A172 (cell line): ENCODE measurements around the gene UPF1. TPM values are rescaled to one million over a fixed set of nuclear protein-coding genes. Genes with fewer than 3 reads are reported as not detected.
"Not testable (repeated sequence)": the region's sequence is repeated elsewhere in the genome, so short reads cannot be mapped to it uniquely, and the experiment has no call there.

ENCODE experiments used
- DNase-seq: peaks from one replicate; pipeline ENCODE4 v3.0.0-alpha.2; 2015; ENCODE audit warnings: low spot score
- total RNA-seq: library from RNA; depleted of rRNA; stranded (reverse); fragments of >200 nt; shearing (Covaris generic); gene quantifications from 2 replicates; pipeline ENCODE4 v1.2.3, GENCODE V29; 2014

Gene UPF1
- total RNA-seq, 1 experiment from 2014 or later = 40.3 TPM

DNA sequence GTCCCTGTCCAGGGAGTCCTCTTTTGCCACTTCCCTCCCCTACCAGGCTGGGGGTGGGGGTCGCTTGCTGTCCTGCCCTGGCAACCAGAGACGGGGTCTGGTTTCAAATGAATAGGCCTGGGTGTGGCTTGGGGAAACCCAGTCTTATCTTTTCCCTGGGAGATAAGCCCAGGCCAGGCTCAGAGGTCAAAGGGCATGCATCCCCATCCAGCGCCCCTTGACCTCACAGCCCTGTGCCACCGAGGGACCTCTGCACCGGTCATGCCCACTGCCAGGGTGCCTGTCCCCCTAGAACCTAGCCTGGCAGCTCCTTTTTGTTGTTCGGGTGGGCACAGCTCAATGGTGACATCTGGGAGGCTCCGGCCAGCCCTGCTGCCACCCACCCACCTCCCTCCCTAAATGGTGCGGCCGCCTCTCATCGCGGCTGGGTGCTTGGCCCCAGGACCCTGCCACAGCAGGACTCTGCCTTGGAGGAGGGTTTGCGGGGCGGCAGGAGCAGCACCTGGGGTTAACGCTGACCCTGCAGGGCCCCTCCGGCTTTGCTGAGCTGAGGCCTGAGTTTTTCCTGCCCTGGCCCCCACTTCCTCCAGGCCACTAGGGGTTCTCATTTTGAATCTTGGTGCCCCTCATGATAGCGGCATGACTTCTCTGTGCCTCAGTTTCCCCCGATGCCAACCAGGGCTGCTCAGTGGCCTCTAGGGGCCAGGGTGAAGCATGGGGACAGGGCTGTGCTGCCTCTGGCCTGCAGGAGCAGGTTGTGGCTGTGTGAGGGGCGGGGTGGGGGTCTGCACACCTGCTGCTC, 67.0 kb downstream of the UPF1 start:
- DNase-seq = no peak

DNA sequence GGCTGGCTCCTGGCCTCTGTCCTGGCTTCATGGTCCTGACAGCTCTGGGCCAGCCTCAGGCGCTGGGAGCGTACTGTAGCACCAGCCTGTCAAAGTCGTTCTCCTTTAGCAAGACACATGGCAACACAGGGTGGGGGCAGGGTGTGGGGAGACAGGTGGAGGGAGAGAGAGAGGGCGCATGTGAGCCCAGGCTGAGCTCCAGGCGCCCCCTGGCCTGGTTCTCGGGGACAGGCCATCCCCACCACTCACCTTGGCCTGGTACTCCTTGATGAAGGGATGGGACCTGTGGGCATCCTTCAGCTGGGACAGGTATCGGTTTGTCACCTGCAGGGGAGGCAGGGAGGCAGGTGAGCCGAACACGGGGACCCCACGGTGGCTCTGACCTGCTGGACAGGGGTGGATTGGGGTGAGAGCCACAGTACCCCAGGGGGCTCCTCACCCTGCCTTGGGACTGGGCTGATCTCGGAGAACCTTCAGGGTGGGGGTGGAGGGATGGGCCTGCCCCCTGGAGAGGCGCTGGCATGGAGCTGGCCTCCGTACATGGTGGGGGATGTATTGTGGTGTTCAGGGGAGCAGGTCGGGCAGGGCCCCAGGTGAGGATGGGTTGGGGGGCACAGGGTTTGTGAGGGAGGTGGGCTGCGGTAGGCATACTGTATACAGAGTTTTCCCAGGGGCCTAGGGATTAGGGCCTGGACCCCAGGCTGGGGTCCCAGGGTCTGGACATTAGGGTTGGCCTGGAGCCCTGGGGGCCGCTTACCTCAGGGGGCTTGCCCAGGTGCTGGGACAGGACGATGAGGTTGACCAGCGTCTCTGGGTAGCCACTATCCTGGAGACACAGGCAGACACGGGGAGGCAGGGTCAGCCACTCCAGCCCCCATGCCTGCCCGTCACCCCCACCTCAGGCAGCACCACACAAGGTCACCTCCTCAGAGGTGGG, 68.1 kb downstream of the UPF1 start:
- DNase-seq = no peak

GRCh38 chr19:18900700-18901481, 69.1 kb downstream of the UPF1 start:
- DNase-seq = no peak

DNA sequence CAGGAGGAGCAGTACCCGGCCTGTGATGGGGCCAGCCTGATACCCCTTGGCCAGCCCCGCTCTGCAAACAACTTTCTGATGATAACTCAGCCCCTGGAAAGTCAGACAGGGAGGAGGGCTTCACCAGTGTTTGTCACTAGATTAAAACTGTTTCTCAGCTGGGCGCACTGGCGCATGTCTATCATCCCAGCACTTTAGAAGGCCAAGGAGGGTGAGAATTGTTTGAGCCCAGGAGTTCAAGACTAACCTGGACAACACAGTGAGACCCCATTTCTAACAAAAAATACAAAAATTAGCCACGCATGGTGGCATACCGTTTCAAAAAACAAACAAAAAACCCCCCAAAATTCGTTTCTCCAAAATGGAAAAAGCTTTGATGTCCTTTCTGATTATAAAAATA, 69.7 kb downstream of the UPF1 start:
- DNase-seq = no peak

GRCh38 chr19:18902519-18902918, 70.8 kb downstream of the UPF1 start:
- DNase-seq = not testable (repeated sequence)

GRCh38 chr19:18903156-18904037, 71.6 kb downstream of the UPF1 start:
- no peak for DNase-seq

- no peak for DNase-seq
Observed at GRCh38 chr19:18904334-18905057, 72.7 kb downstream of the UPF1 start.

DNA sequence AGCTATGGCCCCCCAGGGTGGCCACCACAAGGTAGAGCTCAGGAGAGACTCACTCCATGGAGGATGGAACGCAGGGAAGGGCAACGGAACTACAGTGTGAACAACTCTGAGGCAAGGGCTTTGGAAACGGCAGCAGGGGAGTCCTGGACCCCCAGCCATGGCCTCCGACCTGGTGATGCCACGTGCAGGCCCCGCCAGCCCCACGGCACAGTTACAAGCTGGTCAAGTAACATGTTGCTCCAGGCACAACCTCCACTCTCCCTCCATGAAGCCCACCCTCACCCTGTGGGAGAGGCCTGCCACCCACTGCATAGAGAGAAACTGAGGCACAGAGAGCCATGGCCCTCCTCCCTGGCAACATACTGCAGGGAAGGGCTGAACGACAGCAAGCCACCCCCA, 73.3 kb downstream of the UPF1 start:
- DNase-seq = no peak

GRCh38 chr19:18905513-18906236, 73.9 kb downstream of the UPF1 start:
- DNase-seq = no peak

DNA sequence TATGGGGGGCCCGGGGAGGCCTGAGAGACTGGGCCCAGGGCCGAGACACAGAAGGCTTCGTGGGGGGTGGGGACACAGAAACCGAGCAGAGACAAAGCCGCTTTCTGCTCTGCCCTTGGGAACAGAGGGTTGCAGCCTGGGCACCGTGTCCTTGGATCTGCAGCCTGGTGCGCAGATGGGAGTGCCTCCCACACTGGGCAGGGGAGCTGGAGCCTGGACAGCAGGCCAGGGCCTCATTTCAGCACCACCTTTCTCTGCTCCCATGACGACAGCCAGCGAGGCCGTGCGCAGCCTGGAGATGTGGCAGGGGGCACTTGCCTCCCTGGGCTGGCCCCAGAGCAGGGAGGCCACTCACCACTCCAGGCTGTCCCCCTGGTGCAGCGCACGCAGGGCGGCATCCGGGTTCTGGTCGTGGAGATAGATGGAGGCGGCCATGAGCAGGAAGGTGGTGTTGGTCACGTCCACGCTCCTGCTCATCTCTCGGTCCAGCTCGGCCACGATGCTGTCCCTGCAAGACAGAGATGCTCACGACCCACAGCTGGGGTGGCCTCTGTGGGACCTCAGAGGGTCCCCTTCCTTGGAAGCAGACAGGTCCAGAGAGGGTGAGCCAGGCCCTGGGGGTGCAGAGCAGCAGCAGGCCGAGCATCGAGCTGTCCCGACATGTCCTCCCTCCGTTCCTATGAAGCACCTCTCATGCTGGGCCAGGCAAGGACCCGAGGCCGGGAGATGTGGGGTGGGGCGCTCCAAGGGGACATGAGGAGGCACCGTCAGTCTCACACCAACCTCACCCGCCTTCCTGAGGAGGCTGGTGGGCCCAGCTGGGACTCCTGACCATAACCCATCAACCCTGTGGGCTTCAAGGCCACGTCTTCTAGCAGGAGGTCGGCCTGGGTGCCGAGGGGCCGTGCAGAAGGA, 75.1 kb downstream of the UPF1 start:
- DNase-seq = no peak

DNA sequence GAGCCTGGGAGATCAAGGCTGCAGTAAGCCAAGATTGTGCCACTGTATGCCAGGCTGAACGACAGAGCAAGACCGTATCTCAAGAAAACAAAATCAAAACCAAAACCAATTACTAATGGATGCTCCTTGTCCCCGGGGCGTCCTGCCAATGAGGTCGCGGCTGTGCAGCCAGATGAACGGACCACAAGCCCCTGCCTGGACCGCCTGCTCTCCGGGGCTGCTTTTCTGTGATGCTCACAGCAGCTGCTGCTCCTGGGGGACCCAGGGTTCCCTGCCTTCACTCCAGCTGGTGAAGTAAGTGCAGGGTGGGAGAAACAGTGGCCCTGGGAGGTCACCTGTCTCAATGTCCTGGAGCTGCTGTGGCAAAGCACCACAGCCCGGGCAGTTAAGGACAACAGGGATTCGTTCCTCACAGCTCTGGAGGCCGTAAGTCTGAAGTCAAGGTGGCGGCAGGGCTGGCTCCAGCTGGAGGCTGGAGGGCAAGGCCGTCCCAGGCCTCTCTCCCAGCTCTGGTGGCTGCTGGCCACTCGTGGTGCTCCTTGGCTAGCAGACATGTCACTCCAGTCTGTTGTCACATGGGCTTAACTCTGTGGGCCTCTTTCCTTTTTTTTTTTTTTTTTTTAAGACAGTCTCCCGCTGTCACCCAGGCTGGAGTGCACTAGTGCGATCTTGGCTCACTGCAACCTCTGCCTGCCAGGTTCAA, 77.3 kb downstream of the UPF1 start:
- DNase-seq = no peak

DNA sequence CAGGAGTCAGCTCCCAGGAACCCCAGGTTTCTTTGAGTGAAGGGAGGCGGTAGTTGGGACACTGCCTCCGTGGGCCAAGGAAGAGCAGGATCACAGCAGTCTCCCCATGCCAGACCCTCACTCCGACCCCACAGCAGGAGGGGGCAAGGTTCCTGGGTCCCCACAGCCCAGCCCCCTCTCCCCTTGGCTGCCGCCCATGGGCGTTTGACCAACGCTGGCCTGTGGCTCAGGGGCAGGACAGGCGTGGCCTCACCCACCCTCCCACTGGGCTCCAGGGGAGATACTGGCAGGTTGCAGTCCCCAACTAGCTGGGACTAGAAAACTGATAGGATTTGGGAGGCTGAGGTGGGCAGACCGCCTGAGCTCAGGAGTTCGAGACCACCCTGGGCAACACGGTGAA, 78.3 kb downstream of the UPF1 start:
- no peak for DNase-seq

DNA sequence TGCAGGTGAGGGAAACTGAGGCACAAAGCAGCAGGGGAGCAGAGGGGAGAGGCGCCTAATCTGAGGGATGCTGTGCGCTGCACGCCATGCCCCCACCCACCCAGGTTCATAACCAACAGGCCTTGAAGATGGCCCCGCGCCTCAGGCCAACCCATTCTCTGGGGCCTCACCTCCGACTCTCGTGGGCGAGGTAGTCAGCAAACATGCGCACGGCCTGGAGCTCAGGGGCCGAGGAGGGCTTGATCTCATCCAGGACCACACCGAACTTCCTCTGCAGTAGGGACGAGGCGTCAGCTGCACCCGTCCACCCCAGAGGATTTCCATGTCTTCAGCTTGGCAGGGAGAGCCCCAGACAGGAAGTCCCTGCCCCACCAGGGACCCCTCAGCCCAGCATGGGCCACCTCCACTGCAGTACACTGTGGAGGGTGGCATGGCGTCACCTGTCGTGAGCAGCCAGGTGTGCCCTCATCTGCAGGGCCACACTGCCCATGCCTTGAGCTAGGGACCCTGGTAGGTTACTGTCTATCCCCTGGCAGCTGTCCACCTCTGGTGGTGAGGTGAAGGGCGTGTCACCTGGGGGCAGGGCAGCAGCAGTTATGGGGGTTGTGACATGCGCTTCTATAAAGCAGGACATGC, 79.2 kb downstream of the UPF1 start:
- no peak for DNase-seq

DNA sequence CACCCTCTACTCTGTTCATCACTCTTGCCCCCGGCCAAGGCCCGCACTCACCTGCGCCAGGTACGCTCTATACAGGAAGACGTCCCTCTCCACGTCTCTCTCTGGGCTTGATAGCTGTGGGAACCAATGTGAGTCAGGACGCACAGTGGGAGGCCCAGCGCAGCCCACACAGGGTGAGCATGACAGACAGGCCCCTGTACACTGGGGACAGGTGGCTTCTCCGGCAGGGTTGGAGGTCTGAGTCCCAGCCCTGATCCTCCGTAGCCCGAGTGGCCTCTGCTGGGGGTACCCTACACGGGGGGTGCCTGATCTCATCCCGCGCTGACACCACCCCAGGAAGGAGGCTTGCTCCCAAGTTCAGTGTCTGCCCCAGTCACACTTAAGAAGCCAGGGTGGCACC, 81.2 kb downstream of the UPF1 start:
- DNase-seq = no peak

- DNase-seq = no peak
Observed at GRCh38 chr19:18913466-18913865, 81.7 kb downstream of the UPF1 start.

DNA sequence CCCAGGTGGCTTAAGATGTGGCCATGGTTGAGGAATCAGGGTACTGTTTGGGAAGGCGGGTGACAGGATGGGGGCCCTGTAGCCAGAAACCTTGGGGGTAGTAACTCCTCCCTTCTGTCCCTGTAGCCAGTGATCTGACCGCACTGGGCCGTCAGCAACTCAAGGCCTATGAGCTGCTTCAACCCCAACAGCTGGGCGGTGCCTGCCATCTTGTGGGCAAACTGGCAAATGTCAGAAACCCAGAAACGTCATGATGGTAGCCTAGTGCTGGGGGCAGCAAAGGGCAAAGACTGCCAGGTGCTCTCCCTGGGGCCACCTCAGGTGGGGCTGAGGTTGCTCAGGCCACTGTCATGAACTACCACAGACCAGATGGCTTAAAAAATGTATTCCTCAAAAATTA, 83.9 kb downstream of the UPF1 start:
- peak; percentile 46 for DNase-seq

GRCh38 chr19:18917593-18917992, 85.8 kb downstream of the UPF1 start:
- not testable (repeated sequence) for DNase-seq
